ENCODE results near the gene LHX4.

LHX4 gene

DNA sequence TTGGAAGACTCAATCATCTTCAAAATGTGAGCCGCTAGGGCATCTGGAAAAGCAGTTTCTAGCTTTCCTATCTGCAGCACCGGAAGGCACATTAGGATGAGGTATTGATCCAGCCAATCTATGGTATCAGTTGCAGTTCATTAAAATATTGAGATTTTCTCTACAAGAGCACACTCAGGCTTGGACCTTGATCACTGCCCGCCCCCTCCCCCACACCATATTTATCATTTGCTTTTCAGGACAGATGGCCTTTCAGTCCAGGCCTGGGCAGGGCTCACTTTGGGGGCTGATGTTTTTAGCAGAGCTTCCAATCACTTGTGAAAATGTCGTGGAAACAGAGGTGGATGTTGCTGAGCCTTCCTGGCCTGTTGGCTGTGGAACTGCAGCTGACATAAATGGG is 17.5 kb downstream of the LHX4 start:
- Histone ChIP-seq H3K36me3 (replicated peaks) (no peaks in the 10 kb centered on the region), H3K9me3 (no peaks in the 10 kb centered on the region), H3K4me3 (no peak overlapping the region), H3K4me1 (no peaks in the 10 kb centered on the region), H3K27me3 (ENCODE audit: low read depth) (no peaks in the 10 kb centered on the region)
- in situ Hi-C loops (cut with MboI; ENCODE audit: low sequenced_read_pairs), result no loop called here
- DNase-seq (ENCODE audit: low spot score in 2 of 2), result no peak

- in situ Hi-C loops (cut with MboI; ENCODE audit: low sequenced_read_pairs), result no loop called here
- Histone ChIP-seq H3K4me3 (no peak overlapping the region), H3K9me3 (no peaks in the 10 kb centered on the region)
These were observed 18.1 kb downstream of the LHX4 start for GRCh38 chr1:180248176-180248575.

GRCh38 chr1:180248731-180249681 is 18.9 kb downstream of the LHX4 start:
- H3K9me3 ChIP-seq, result no peaks in the 10 kb centered on the region
- in situ Hi-C loops (cut with MboI; ENCODE audit: low sequenced_read_pairs), result no loop called here
- H3K4me1 ChIP-seq, result no peaks in the 10 kb centered on the region
- peak in 1 of 2 experiments; percentile 63 for DNase-seq (ENCODE audit: low spot score in 2 of 2)
- H3K4me3 ChIP-seq, result no peak overlapping the region
- no peaks in the 10 kb centered on the region for H3K36me3 ChIP-seq (replicated peaks)
- no peaks in the 10 kb centered on the region for H3K27me3 ChIP-seq (ENCODE audit: low read depth)

More at GRCh38 chr1:180248176-180248575, 18.1 kb downstream of the LHX4 start:
- DNase-seq (ENCODE audit: low spot score in 2 of 2), result no peak
- H3K36me3 ChIP-seq (replicated peaks), result no peaks in the 10 kb centered on the region
- no peaks in the 10 kb centered on the region for H3K4me1 ChIP-seq
- no peaks in the 10 kb centered on the region for H3K27me3 ChIP-seq (ENCODE audit: low read depth)

- DNase-seq (ENCODE audit: low spot score in 2 of 2), result no peak
- H3K36me3 ChIP-seq (replicated peaks), result no peaks in the 10 kb centered on the region
- in situ Hi-C loops (cut with MboI; ENCODE audit: low sequenced_read_pairs), result loop anchor here (5.0 kb wide), 2 partner anchors 167 to 227 kb away; no protein-coding TSS in a partner anchor
- no peaks in the 10 kb centered on the region for H3K27me3 ChIP-seq (ENCODE audit: low read depth)
- no peaks in the 10 kb centered on the region for H3K9me3 ChIP-seq
- H3K4me1 ChIP-seq, result no peaks in the 10 kb centered on the region
- no peak overlapping the region for H3K4me3 ChIP-seq
These were observed 19.8 kb downstream of the LHX4 start for GRCh38 chr1:180249725-180250498.

DNA sequence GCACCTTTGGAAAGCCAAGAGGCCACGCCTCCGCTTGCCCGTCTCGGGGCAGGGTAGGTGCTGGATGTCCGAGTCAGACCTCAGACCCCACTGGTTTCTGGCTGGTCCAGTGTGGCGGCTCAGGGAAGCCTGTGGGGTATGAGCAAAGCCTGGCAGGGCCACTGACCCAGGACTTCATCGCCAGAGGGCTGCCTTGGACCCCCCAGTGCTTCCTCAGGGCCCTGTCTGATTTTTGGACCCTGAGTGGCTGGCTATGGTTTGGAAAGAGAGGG is 20.4 kb downstream of the LHX4 start:
- no peaks in the 10 kb centered on the region for H3K27me3 ChIP-seq (ENCODE audit: low read depth)
- H3K36me3 ChIP-seq (replicated peaks), result no peaks in the 10 kb centered on the region
- H3K4me3 ChIP-seq, result no peak overlapping the region
- H3K4me1 ChIP-seq, result no peaks in the 10 kb centered on the region
- no peaks in the 10 kb centered on the region for H3K9me3 ChIP-seq
- in situ Hi-C loops (cut with MboI; ENCODE audit: low sequenced_read_pairs), result loop anchor here (5.0 kb wide), 2 partner anchors 167 to 227 kb away; no protein-coding TSS in a partner anchor
- no peak for DNase-seq (ENCODE audit: low spot score in 2 of 2)

GRCh38 chr1:180250883-180251509 is 20.9 kb downstream of the LHX4 start:
- no peaks in the 10 kb centered on the region for H3K9me3 ChIP-seq
- no peak overlapping the region for H3K4me3 ChIP-seq
- in situ Hi-C loops (cut with MboI; ENCODE audit: low sequenced_read_pairs), result loop anchor here (5.0 kb wide), 2 partner anchors 166 to 226 kb away; no protein-coding TSS in a partner anchor
- H3K36me3 ChIP-seq (replicated peaks), result no peaks in the 10 kb centered on the region
- no peaks in the 10 kb centered on the region for H3K4me1 ChIP-seq
- no peak for DNase-seq (ENCODE audit: low spot score in 2 of 2)
- H3K27me3 ChIP-seq (ENCODE audit: low read depth), result no peaks in the 10 kb centered on the region

DNA sequence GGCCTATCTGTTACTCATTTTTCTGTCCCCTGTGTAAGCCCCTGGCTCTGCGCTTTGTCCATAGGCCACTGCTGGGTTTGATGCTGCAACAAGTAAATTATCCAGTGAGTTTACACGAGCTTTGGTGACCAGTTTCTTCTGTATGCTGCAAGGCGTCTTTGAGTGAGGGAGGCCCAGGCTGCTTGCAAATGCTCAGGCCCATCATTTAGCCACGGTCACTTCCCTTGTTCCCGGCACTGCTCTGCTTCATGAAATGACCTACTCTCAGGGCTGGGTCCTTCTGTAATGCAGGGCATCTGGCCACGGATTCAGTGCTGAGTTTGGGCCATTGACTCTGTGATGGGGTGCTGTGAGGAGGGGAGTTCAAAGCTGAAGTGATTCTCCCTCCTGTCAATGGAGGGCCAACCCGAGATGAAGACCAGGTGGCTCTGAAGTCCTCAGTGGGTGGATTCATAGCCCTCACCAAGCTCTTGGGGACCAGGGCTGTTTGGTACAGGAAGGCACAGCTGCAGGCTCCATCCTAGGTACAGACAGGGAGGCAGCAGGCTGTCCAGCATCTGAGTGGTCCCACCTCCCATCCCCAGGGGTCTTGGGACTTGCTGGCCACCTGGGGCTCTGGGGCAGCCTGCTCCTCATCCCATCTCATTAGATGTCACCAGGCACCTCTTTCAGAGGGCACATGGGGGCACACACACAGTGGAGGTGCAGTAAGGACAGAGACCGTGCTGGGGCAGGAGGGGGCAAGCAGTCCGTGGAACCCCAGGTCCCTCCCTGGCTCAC is 21.7 kb downstream of the LHX4 start:
- H3K4me1 ChIP-seq, result no peaks in the 10 kb centered on the region
- in situ Hi-C loops (cut with MboI; ENCODE audit: low sequenced_read_pairs), result loop anchor here (5.0 kb wide), 2 partner anchors 166 to 226 kb away; no protein-coding TSS in a partner anchor

GRCh38 chr1:180252638-180253536 is 22.8 kb downstream of the LHX4 start:
- Histone ChIP-seq H3K27me3 (ENCODE audit: low read depth) (no peaks in the 10 kb centered on the region), H3K36me3 (replicated peaks) (no peaks in the 10 kb centered on the region), H3K4me3 (no peak overlapping the region), H3K9me3 (no peaks in the 10 kb centered on the region), H3K4me1 (no peaks in the 10 kb centered on the region)
- peak; percentile 49 to 90 for DNase-seq (ENCODE audit: low spot score in 2 of 2)
- in situ Hi-C loops (cut with MboI; ENCODE audit: low sequenced_read_pairs), result loop anchor here (5.0 kb wide), 2 partner anchors 164 to 224 kb away; no protein-coding TSS in a partner anchor

More for the DNA sequence above, 21.7 kb downstream of the LHX4 start:
- Histone ChIP-seq H3K36me3 (replicated peaks) (no peaks in the 10 kb centered on the region), H3K27me3 (ENCODE audit: low read depth) (no peaks in the 10 kb centered on the region), H3K9me3 (no peaks in the 10 kb centered on the region), H3K4me3 (no peak overlapping the region)
- no peak for DNase-seq (ENCODE audit: low spot score in 2 of 2)

DNA sequence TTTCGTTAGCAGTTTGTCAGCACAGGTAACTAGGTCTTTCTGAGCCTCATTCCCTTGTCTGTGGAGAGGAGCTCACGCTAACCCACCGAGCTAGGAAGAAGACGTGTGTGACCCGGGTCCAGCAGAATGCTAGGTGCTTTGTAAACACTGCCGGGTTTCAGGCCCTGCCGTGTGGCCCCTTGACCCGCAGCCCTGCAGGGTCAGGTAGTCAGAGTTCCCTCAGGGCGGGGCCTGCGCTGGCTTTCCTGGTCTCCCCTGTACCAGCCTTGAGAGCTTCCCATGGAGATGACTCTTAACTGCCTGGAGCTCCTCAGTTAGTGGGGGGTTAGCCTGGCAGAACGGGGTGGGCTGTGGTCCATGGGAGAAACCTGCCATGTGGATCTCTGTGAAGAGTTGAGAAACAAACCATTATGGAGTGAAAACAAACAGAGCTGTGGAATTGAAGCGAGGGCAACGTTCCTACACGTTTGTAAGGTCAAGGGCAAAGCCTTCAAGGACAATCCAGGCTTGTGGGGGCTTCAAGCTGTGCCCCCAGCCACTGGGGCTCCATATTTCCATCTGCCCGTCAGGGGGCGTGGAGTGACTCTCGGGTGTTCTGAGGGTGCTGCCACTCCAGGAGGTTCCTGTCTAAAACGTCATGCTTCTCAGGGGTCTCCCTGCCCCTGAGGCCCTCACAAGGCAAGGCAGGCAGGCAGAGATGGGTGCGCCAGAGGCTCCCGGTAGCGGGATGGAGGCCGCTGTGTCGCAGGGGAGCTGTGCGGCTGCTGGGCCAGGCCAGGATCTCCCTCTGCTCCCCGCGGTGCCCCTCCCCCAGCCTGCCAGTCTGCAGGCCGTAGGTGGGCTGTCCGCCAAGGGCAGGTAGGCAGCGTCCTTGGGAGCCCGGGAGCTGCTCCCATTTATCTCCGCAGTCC is 23.8 kb downstream of the LHX4 start:
- Histone ChIP-seq H3K4me3 (no peak overlapping the region), H3K27me3 (ENCODE audit: low read depth) (no peaks in the 10 kb centered on the region), H3K9me3 (no peaks in the 10 kb centered on the region), H3K36me3 (replicated peaks) (no peaks in the 10 kb centered on the region), H3K4me1 (no peaks in the 10 kb centered on the region)
- in situ Hi-C loops (cut with MboI; ENCODE audit: low sequenced_read_pairs), result loop anchor here (5.0 kb wide), 2 partner anchors 163 to 223 kb away; no protein-coding TSS in a partner anchor
- DNase-seq (ENCODE audit: low spot score in 2 of 2), result no peak

DNA sequence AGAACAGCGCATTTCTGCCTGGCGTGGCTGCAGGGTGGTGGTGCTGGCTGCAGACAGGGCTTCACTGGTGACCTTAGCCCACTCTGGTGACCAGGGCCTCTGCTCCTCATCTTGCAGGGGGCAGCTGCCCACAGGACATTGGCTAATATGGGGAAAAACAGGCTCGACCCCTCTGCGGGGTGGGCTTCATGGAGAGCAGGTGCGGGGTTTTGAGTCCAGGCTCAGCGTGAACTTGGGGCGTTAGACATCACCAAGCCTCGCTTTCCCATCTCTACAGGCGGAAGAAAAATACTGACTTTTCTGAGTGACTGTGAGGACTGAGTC is 24.4 kb downstream of the LHX4 start:
- Histone ChIP-seq H3K9me3 (no peaks in the 10 kb centered on the region), H3K27me3 (ENCODE audit: low read depth) (no peaks in the 10 kb centered on the region), H3K4me3 (no peak overlapping the region), H3K36me3 (replicated peaks) (no peaks in the 10 kb centered on the region), H3K4me1 (no peaks in the 10 kb centered on the region)
- in situ Hi-C loops (cut with MboI; ENCODE audit: low sequenced_read_pairs), result loop anchor here (5.0 kb wide), 2 partner anchors 163 to 223 kb away; no protein-coding TSS in a partner anchor
- no peak for DNase-seq (ENCODE audit: low spot score in 2 of 2)

GRCh38 chr1:180254854-180255253 is 24.8 kb downstream of the LHX4 start:
- Histone ChIP-seq H3K4me1 (no peaks in the 10 kb centered on the region), H3K36me3 (replicated peaks) (no peaks in the 10 kb centered on the region), H3K9me3 (no peaks in the 10 kb centered on the region), H3K4me3 (no peak overlapping the region), H3K27me3 (ENCODE audit: low read depth) (no peaks in the 10 kb centered on the region)
- in situ Hi-C loops (cut with MboI; ENCODE audit: low sequenced_read_pairs), result loop anchor here (5.0 kb wide), 2 partner anchors 162 to 222 kb away; no protein-coding TSS in a partner anchor
- no peak for DNase-seq (ENCODE audit: low spot score in 2 of 2)

Measured in HAP-1 (cell line).